ENCODE data around the gene NELL1. TPM values are rescaled to one million over a fixed set of nuclear protein-coding genes. Genes with fewer than 3 reads are reported as not detected.

The NELL1 gene
- total and polyA plus RNA-seq, 2 experiments from 2014 or later: not detected

DNA sequence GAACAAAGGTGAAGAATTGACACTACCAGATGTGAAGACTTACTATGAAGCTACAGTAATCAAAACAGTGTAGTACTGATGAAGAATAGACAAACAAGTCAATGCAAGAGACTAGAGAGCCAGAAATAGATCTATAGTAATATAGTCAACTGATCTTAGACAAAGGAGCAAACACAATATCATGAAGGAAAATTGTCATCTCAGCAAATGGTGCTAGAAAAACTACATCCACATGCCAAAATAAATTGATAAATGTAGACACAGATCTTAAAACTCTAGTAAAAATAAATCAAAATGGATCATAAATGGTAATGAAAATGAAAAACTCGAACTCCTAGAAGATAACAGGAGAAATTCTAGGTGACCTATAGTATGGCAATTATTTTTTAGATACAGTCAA lies 609.5 kb downstream of the NELL1 start:
- H2AFZ ChIP-seq: no peak overlapping the region
- WGBS, 2 experiments (ENCODE audit: low coverage in 1 of 2, low lambda C conversion rate in 2 of 2, missing lambda C conversion rate in 2 of 2): 5 to 8% methylated on average over 1 of the region's 1 CpG
- in situ Hi-C loops (cut with MboI): no loop called here
- H3K27ac ChIP-seq: no peak overlapping the region
- no peaks in the 10 kb centered on the region for H3F3A ChIP-seq (ENCODE audit: insufficient read depth)
- no peaks in the 10 kb centered on the region for H3K36me3 ChIP-seq (ENCODE audit: low read depth)
- DNase-seq: no peak
- H3K9me2 ChIP-seq (ENCODE audit: insufficient read depth): no peaks in the 10 kb centered on the region
- no peaks in the 10 kb centered on the region for H3K27me3 ChIP-seq (replicated peaks; ENCODE audit: insufficient read depth)
- no peaks in the 10 kb centered on the region for H4K20me1 ChIP-seq (ENCODE audit: insufficient read depth)
- no peaks in the 10 kb centered on the region for H3K4me1 ChIP-seq (ENCODE audit: insufficient read depth)
- H3K9me3 ChIP-seq (ENCODE audit: low read depth): no peaks in the 10 kb centered on the region
- no peaks in the 10 kb centered on the region for H3K79me2 ChIP-seq (ENCODE audit: insufficient read depth)
- H3K4me2 ChIP-seq (ENCODE audit: unreplicated experiment): no peak overlapping the region
- H3K4me3 ChIP-seq: no peak overlapping the region
- TF ChIP-seq EZH2phosphoT487 (IDR thresholded peaks at IDR 0.05; ENCODE audit: insufficient read depth, low read depth): no peak
- TF ChIP-seq EZH2 (IDR thresholded peaks at IDR 0.05; ENCODE audit: insufficient read depth, poor library complexity, severe bottlenecking): no peak
- no peak overlapping the region for H3K9ac ChIP-seq

DNA sequence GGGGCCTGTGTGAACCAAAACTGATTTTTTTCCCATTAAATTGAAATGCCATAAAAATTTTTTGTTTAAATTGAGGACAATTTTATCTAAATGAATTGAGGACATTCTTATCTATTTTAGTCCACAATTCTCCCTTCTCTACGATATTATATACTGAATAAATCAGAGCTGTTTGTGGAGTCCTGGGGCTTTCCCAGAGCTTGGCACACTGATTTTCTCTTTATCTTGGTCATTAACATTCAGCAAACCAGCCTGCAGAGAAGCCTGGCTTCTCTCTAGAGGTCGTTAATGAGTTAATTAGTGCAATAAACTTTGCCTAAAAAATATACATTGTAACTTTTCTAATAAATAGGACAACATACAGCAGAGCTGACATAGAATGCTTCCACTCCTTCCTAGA lies 615.7 kb downstream of the NELL1 start:
- DNase-seq: no peak
- TF ChIP-seq EZH2 (IDR thresholded peaks at IDR 0.05; ENCODE audit: insufficient read depth, poor library complexity, severe bottlenecking): no peak
- no peak for TF ChIP-seq EZH2phosphoT487 (IDR thresholded peaks at IDR 0.05; ENCODE audit: insufficient read depth, low read depth)
- Histone ChIP-seq H2AFZ (no peak overlapping the region), H3K79me2 (ENCODE audit: insufficient read depth) (no peaks in the 10 kb centered on the region), H3K9ac (no peak overlapping the region), H3K4me2 (ENCODE audit: unreplicated experiment) (no peak overlapping the region), H3F3A (ENCODE audit: insufficient read depth) (no peaks in the 10 kb centered on the region), H3K36me3 (ENCODE audit: low read depth) (no peaks in the 10 kb centered on the region), H3K9me3 (ENCODE audit: low read depth) (no peaks in the 10 kb centered on the region), H3K27me3 (replicated peaks; ENCODE audit: insufficient read depth) (no peaks in the 10 kb centered on the region), H3K4me3 (no peak overlapping the region), H3K4me1 (ENCODE audit: insufficient read depth) (no peaks in the 10 kb centered on the region), H3K27ac (no peak overlapping the region), H4K20me1 (ENCODE audit: insufficient read depth) (no peaks in the 10 kb centered on the region), H3K9me2 (ENCODE audit: insufficient read depth) (no peaks in the 10 kb centered on the region)
- in situ Hi-C loops (cut with MboI): no loop called here
- WGBS, 2 experiments (ENCODE audit: low coverage in 1 of 2, low lambda C conversion rate in 2 of 2, missing lambda C conversion rate in 2 of 2): 1 to 2% methylated on average over 2 of the region's 2 CpGs

DNA sequence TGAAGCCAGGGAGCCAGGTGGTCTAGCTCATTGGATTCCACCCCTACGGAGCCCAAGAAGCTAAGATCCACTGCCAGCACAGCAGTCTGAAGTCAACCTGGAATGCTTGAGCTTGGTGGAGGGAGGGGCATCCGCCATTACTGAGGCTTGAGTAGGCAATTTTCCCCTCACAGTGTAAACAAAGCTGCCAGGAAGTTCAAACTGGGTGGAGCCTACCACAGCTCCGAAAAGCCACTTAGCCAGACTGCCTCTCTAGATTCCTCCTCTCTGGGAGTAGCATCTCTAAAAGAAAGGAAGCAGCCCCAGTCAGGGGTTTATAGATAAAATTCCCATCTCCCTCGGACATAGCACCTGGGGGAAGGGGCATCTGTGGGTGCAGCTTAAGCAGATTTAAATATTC lies 620.3 kb downstream of the NELL1 start:
- 53 to 56% methylated on average over 4 of the region's 4 CpGs for WGBS, 2 experiments (ENCODE audit: low coverage in 1 of 2, low lambda C conversion rate in 2 of 2, missing lambda C conversion rate in 2 of 2)
- Histone ChIP-seq H3K9me3 (ENCODE audit: low read depth) (no peaks in the 10 kb centered on the region), H3K4me2 (ENCODE audit: unreplicated experiment) (no peak overlapping the region), H3K9me2 (ENCODE audit: insufficient read depth) (no peaks in the 10 kb centered on the region), H3K79me2 (ENCODE audit: insufficient read depth) (no peaks in the 10 kb centered on the region), H3F3A (ENCODE audit: insufficient read depth) (no peaks in the 10 kb centered on the region), H3K4me1 (ENCODE audit: insufficient read depth) (no peaks in the 10 kb centered on the region), H3K27me3 (replicated peaks; ENCODE audit: insufficient read depth) (no peaks in the 10 kb centered on the region), H3K27ac (no peak overlapping the region), H3K9ac (no peak overlapping the region), H4K20me1 (ENCODE audit: insufficient read depth) (no peaks in the 10 kb centered on the region), H3K4me3 (no peak overlapping the region), H2AFZ (no peak overlapping the region), H3K36me3 (ENCODE audit: low read depth) (no peaks in the 10 kb centered on the region)
- TF ChIP-seq EZH2phosphoT487 (IDR thresholded peaks at IDR 0.05; ENCODE audit: insufficient read depth, low read depth): no peak
- no peak for TF ChIP-seq EZH2 (IDR thresholded peaks at IDR 0.05; ENCODE audit: insufficient read depth, poor library complexity, severe bottlenecking)
- DNase-seq: no peak
- in situ Hi-C loops (cut with MboI): no loop called here

DNA sequence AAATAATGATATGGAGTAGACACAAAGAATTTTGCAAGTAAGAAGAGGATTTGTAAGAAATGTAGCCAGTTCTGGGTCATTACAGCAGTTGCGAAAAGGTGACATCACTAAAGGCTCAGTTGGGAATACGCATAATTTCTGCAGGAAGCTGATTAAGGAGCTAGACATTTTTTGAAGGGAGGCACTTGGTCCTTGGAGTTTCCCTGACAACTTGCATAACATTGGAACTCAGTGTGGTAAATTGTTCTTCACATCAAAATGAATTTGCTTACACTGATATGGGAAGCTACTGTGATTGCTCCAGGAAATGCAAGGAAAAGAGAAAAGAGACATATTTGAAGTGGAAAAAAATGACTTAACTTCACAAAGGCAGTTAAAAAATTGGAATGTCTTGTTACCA lies 626.1 kb downstream of the NELL1 start:
- 9 to 12% methylated on average over 2 of the region's 2 CpGs for WGBS, 2 experiments (ENCODE audit: low coverage in 1 of 2, low lambda C conversion rate in 2 of 2, missing lambda C conversion rate in 2 of 2)
- no peaks in the 10 kb centered on the region for H3K79me2 ChIP-seq (ENCODE audit: insufficient read depth)
- H3K4me3 ChIP-seq: no peak overlapping the region
- no peaks in the 10 kb centered on the region for H3K9me3 ChIP-seq (ENCODE audit: low read depth)
- H3K4me2 ChIP-seq (ENCODE audit: unreplicated experiment): no peak overlapping the region
- in situ Hi-C loops (cut with MboI): no loop called here
- H3K4me1 ChIP-seq (ENCODE audit: insufficient read depth): no peaks in the 10 kb centered on the region
- H3K9ac ChIP-seq: no peak overlapping the region
- peak; percentile 0 for DNase-seq
- no peak overlapping the region for H2AFZ ChIP-seq
- no peaks in the 10 kb centered on the region for H4K20me1 ChIP-seq (ENCODE audit: insufficient read depth)
- TF ChIP-seq EZH2 (IDR thresholded peaks at IDR 0.05; ENCODE audit: insufficient read depth, poor library complexity, severe bottlenecking): no peak
- no peak for TF ChIP-seq EZH2phosphoT487 (IDR thresholded peaks at IDR 0.05; ENCODE audit: insufficient read depth, low read depth)
- H3K27ac ChIP-seq: no peak overlapping the region
- H3K36me3 ChIP-seq (ENCODE audit: low read depth): no peaks in the 10 kb centered on the region
- H3F3A ChIP-seq (ENCODE audit: insufficient read depth): no peaks in the 10 kb centered on the region
- H3K27me3 ChIP-seq (replicated peaks; ENCODE audit: insufficient read depth): no peaks in the 10 kb centered on the region
- H3K9me2 ChIP-seq (ENCODE audit: insufficient read depth): no peaks in the 10 kb centered on the region

DNA sequence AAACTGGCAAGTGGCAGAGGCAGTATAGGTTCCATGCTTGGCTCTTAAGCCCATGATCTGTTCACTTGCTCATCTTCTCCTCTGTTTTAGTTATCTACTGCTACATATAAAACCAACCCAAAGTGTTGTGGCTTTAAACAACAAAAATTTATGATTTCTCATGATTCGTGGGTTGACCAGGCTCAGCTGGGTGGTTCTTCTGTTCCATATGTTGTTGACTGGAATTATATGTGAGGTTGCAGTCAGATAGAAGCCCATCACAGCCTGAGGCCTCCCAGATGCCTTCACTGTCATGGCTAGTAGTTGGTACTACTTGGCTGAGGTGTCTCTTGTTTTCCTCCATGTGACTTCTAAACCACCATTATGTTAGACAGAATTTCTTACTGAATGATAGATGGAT lies 632.6 kb downstream of the NELL1 start:
- Histone ChIP-seq H3K4me1 (ENCODE audit: insufficient read depth) (no peaks in the 10 kb centered on the region), H3K4me2 (ENCODE audit: unreplicated experiment) (no peak overlapping the region), H3K27me3 (replicated peaks; ENCODE audit: insufficient read depth) (no peaks in the 10 kb centered on the region), H4K20me1 (ENCODE audit: insufficient read depth) (no peaks in the 10 kb centered on the region), H2AFZ (no peak overlapping the region), H3K27ac (no peak overlapping the region), H3F3A (ENCODE audit: insufficient read depth) (no peaks in the 10 kb centered on the region), H3K4me3 (no peak overlapping the region), H3K79me2 (ENCODE audit: insufficient read depth) (no peaks in the 10 kb centered on the region), H3K9me2 (ENCODE audit: insufficient read depth) (no peaks in the 10 kb centered on the region), H3K9me3 (ENCODE audit: low read depth) (no peaks in the 10 kb centered on the region), H3K9ac (no peak overlapping the region), H3K36me3 (ENCODE audit: low read depth) (no peaks in the 10 kb centered on the region)
- 8 to 13% methylated on average over 1 of the region's 1 CpG for WGBS, 2 experiments (ENCODE audit: low coverage in 1 of 2, low lambda C conversion rate in 2 of 2, missing lambda C conversion rate in 2 of 2)
- TF ChIP-seq EZH2 (IDR thresholded peaks at IDR 0.05; ENCODE audit: insufficient read depth, poor library complexity, severe bottlenecking) (no peak), EZH2phosphoT487 (IDR thresholded peaks at IDR 0.05; ENCODE audit: insufficient read depth, low read depth) (no peak)
- in situ Hi-C loops (cut with MboI): no loop called here
- no peak for DNase-seq
